Hematopoietic multipotent progenitor cell treated with erythropoietin and hydrocortisone succinate and interleukin-3 and kit ligand, for 8 days (in vitro differentiated cells): ENCODE results near the gene ADORA2B.
A peak's percentile ranks its signal among the peaks of the same experiment; 100 is the strongest.
"Not testable (repeated sequence)": the region's sequence is repeated elsewhere in the genome, so short reads cannot be mapped to it uniquely, and the experiment has no call there.

Source experiments
- DNase-seq: peaks from one replicate; pipeline ENCODE4 v3.0.0-alpha.2; 2015

Gene ADORA2B

DNA sequence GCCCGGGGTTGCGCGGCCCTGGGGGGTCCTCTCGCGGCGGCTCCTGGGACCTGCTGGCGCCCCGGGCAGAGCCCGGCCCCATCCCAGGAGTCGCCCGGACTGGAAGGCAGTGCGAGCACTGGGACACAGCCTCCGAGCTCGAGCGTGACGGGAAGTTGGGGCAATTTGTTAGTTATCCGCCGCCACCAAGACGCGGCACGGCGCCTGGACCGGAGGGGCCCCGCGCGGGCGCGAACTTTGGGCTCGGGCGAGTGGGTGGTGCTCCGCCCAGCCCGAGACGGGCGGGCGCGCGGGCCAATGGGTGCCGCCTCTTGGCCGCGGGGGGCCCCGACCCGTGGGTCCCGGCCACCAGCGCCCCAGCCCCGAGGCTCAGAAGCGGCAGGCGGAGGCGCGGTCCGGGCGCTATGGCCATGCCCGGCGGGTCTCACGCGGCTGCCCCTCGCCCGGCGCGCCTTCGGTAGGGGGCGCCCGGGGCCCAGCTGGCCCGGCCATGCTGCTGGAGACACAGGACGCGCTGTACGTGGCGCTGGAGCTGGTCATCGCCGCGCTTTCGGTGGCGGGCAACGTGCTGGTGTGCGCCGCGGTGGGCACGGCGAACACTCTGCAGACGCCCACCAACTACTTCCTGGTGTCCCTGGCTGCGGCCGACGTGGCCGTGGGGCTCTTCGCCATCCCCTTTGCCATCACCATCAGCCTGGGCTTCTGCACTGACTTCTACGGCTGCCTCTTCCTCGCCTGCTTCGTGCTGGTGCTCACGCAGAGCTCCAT, at the start of gene ADORA2B:
Gene ADORA2B, plus strand, starts transcription at position 372 of the 768 bp plus-strand sequence. Its CDS starts 119 bp downstream, at position 491.
- DNase-seq, result peak; percentile 77

DNA sequence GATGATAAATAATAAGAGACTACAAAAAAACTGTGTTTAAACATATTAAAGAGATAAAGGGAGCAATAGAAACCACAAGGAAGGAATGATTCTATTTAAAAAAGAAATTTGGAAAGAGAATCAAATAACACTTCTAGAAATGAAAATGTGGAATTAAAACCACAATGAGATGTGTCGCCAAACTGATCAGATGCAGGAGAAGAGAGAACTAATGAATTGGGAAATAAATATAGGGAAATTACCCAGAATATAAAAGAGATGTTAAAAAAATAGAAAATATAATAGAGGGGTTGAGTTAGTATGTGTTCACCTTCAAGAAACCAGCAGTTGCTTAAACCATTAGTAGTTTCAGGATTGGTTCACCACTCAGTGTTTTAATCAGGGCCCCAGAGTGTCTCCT, 48.7 kb upstream of the ADORA2B start:
- DNase-seq, result no peak

DNA sequence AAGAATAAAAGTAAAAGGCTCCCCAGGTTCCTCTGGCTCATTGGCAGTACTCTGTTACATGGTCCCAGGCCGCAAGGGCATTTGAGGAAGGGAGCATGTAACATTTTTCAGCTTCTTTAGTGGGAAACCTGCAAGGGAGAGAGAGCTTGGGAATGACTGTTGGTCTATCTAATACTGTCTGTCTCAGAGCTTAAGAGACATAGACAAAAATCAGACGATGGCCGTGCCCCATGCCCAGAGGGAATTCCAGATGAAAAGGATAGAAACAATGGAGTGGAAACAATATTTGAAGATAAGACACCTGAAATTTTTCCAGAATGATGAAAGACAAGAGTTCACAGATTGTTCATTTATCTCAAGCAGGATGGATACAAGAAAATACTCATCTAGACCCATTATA, 48.1 kb upstream of the ADORA2B start:
- DNase-seq, result no peak

DNA sequence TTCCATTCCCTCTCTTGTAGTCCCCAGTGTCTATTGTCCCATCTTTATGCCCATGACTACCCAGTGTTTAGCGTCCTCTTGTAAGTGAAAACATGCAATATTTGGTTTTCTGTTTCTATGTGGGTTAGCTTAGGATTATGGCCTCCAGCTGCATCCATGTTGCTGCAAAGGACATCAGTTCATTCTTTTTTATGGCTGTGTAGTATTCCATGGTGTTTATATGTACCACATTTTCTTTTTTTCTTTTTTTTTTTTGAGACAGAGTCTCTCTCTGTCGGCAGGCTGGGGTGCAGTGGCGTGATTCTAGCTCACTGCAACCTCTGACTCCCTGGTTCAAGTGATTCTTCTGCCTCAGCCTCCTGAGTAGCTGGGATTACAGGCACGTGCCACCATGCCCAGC, 45.3 kb upstream of the ADORA2B start:
- not testable (repeated sequence) for DNase-seq

DNA sequence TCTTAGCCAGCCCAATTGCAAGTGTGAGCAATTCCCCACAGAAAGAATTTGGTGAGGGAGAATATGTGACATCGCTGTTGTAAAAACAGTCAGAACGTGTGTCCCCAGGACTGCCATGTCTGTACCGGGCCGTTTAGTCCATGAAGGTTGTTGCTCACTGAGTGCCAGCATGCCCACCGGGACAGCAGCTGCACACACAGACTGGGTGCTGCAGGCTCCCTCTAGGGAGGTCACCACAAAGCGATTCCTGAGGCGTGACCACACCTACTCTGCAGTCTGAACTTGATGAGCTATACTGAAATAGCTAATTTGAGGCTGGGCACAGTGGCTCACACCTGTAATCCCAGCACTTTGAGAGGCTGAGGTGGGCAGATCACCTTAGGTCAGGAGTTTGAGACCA, 44.1 kb upstream of the ADORA2B start:
- DNase-seq, result no peak

DNA sequence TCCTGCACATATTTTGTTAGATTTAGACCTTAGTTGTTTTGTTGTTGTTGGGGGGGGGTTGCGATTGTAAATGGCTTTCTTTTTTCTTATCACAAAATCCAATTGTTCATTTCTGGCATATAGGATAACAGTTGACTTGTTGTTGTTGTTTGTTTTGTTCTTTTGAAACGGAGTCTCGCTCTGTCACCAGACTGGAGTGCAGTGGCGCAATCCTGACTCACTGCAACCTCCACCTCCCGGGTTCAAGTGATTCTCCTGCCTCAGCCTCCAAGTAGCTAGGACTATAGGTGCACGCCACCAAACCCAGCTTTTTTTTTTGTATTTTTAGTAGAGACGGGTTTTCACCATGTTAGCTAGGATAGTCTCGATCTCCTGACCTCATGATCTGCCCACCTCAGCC, 39.7 kb upstream of the ADORA2B start:
- DNase-seq, result not testable (repeated sequence)

DNA sequence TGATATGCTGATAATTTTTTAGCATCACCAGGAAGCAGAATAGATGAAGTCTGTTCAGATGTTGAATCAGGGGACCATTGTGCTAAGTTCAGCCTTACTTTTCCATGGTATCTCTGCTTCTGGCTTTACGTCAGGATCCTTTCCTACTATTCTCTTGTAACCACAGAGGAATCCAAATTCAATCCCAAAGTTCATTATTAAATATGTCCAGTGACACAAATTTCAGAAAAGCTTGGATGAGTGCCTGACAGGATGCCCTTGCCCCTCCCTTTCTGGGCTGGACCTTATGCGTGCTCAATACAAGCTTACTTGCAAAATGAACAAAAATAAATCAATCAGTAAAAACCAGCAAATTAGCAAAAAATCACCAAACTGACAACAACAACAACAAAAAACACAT, 37.6 kb upstream of the ADORA2B start:
- no peak for DNase-seq

DNA sequence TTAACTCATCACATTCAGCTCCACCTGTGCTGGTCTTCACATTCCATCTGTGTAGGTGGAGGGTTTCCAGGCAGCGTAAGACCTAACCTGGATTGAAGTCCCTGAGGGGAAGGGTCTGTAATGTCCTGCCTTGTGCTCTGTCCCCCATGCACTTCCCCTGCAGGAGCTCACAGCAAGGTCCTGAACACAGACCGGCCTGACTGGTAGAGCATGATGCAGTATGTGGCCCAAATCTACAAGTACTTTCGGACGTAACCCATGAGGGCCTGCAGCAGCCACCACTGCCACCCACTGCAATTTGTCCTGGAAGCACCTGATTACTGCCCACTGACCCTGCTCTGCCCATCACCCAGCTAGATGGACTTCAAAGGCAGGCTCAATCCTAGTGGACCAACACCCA, 36.6 kb upstream of the ADORA2B start:
- DNase-seq, result no peak

DNA sequence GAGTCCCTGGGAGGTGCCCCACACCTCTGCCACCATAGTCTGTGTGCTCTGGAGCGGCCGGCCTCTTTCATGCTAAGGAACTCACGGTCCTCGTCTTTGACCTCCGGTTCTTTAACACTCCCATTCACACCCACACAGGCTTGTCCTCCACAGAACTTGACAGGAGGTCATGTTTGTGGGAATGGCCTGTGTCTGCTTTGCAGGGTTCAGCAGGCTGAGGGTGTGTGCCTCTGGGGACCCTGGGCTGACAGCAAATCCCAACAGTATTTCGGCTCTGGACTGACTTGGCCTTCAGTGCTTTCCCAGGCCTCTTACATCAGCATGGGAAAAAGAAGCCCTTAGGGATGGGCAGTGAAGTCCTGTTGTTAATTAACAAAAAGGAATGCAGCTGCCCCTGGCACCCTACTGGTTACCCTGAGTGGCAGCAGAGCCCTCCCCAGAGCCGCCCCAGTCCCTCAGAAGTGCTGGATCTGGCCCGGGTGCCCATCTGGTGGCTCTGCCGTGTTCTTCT, 35.4 kb upstream of the ADORA2B start:
- DNase-seq, result no peak

DNA sequence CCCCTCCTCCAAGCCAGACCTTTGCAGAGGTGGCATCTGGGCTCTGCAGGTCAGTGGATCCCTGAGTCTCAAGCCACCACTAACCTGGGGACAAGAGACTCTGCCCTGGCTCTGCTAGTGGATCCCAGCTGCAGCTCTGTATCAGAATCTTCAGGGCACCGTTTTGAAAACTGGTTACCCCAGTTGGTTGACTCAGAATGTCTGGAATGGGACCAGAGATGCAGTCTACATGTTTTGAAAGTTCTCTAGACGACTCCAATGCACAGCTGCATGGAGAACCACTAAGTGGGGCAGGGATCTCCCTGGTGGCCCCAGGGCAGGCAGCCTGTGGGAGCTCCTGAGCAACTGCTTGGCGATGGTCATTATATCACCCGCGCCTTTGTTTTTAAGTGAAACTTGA, 34.1 kb upstream of the ADORA2B start:
- no peak for DNase-seq

DNA sequence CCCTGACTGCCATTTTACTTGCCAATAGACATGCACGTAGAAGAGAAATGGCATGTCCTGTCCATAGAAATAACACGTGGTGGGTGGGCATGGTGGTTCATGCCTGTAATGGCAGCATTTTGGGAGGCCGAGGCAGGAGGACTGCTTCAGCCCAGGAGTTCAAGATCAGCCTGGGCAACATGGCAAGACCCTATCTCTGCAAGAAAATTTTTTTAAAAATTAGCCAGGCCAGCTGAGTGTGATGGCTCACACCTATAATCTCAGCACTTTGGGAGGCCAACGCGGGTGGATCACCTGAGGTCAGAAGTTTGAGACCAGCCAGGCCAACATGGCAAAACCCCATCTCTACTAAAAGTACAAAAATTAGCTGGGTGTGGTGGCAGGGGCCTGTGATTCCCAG, 33.2 kb upstream of the ADORA2B start:
- not testable (repeated sequence) for DNase-seq

DNA sequence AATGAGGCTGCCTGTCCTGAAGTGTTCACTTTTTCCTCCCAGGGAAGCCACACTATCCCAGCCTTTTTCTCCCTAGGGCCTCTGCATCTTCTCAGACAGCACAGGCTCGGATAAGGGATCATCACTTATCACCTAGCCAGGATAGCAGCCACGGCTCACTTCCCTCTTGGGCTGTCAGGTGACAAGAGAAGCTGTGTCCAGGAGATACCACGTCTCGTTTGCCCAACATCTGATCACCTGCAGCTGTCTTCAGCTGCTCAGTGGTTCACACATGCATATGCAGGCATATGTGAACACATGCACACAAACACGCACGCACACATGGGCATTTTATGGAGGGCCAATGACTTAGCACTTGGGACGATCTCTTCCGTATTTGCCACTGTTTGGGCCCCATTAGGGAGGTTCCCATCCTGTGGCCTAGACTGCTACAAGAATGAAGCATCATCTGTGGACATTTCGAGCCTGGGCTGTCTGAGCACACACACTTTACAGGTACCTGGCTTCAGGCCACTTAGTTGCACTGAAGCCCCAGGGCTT, 32.4 kb upstream of the ADORA2B start:
- no peak for DNase-seq

DNA sequence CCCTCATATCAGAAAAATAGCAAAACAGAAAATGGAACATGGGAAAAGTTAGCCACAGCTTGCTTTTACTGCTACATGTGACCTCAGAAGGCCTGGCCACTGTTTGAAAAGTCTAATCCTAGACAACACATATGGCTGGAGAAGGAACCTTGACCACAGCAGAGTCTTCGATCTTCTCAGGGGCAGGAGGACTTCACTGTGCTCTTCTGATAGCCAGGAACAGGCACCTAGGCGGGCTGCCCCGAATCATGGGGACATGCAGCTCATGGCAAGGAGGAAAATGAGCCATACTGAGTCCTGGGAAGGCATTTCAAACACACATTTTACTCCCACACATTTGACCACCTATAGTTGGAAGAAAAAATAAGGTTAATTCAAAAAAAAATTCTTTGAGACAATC, 31.1 kb upstream of the ADORA2B start:
- DNase-seq, result no peak

DNA sequence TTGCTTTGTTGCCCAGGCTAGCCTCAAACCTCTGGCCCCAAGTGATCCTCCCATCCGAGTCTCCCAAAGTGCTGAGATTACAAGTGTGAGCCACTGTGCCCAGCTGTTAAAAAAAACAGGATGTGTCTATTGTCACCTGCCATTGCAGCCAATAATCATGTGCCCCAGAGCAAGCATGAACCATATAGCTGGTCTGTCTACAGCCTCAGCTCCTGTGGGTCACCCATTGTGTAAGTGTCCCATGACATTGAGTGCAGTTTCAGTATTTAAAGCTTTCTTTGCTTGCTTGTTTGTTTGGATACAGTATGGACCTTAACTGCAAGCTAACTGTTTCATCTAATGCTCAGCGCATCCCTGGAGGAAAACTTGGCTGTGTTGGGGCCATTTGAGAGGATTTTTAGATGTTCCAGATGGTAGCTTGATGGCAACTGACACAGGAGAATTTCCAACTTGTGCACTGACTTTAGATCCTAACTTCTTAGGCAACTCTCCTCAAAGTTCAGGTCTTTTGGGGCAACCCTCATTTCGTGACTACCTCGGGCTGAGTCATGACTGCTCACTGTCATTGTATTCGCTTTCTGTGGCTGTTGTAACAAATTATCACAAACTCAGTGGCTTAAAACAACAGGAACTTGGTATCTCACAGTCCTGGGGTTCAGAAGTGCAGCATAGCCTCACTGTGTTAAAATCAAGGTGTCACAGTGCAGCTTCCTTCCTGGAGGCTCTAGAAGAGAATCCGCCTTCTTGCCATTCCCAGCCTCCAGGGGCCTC, 30.3 kb upstream of the ADORA2B start:
- no peak for DNase-seq

DNA sequence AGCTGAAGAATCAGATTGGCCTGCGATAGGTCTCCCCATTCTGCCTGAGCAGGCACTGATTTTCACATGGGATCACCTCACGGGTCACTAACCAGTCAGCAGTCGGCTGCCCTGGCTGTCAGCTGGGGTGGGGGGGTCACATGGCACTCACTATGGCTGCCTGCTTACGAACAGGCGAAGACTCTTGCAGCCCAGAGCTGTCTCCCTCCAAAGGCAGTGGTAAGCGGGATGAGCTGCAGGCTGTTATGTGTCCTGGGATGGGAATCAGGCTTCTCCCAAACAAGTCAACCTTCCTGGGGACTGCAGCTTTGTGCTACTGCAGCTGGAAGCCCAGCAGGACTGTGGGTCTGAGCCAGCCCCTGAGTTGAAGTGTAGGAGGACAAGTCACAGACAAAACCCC, 29.0 kb upstream of the ADORA2B start:
- no peak for DNase-seq

DNA sequence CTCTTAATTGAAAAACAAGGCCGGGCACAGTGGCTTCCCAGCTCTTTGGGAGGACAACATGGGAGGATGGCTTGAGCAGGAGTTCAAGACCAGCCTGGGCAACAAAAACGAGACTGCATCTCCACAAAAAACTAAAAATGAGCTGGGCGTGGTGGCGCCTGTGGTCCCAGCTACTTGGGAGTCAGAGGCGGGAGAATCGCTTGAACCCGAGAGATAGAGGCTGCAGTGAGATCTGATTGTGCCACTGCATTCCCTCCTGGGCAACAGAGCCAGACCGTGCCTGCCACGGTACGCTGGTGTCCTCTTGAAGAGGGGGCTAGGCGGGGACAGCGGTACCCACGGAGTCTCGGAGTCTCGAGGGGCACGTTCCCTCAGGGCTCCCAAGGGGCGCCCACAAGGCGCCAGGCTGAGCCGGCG, 27.9 kb upstream of the ADORA2B start:
- no peak for DNase-seq

DNA sequence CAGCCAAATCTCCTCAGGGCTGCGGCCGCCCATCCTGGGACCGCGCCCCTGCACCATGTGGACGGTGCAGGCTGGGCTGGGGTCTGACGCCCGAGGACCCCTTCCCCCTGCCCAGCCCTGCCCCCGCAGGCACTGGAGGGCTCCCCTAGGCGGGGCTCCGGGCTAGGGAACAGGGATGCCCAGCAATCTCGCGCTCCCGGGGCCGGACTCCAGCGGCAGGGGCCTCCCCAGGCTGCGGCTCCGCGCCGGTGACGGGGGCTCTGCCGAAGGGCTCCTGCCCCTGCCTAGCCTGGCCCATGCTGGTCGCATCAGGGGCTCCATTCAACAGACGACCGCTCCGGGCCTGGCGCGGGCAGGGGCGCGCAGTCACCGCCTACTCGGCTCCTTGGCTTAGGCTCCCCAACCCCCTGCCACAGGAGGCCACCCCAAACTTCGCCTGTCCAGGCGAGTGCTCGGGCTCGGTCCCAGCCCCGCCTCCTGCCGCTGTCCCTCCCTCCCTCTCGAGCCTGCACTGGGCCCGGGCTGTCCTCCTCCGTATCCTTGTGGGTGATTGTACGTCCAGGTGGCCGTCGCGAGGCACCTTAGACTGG, 27.4 kb upstream of the ADORA2B start:
- DNase-seq, result no peak

DNA sequence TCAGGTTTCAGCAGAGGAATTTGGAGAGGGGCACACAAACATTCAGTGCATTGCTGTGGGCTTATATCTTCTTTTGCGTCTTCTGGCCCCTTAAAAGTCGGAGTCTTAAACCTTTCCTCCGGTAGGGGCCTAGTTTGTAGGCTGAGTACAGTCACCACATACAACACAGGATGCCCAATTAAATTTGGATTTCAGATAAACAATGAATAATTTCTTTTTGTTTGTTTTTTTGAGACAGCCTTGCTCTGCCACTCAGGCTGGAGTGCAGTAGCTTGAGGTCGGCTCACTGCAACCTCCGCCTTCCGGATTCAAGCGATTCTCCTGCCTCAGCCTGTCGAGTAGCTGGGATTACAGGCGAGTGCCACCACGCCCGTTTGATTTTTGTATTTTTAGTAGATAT, 26.7 kb upstream of the ADORA2B start:
- DNase-seq, result no peak

DNA sequence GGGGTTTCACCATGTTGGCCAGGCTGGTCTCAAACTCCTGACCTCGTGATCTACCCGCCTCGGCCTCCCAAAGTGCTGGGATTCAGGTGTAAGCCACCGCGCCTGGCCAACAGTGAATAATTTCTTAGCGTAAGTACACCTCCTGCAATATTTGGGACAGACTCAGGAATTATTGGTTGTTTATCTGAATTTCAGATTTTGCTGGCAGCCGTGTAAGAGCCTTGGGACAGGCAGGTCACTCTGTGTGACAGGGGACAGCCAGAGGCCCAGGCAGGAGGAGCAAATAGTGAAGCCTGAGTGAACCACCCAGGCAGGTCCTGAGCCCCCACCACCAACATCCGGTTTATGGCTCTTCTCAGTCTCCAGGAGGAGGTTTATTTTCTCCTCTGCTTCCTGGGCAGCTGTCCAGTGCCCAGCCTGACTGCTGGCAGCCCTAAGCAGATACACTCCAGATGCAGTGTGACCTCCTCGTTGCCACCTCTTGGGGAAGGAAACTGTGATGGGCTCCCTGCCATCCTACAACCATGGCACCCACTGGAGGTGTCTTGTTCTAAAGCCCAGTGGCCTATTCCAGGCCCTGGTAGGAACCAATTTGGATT, 26.2 kb upstream of the ADORA2B start:
- DNase-seq, result no peak

DNA sequence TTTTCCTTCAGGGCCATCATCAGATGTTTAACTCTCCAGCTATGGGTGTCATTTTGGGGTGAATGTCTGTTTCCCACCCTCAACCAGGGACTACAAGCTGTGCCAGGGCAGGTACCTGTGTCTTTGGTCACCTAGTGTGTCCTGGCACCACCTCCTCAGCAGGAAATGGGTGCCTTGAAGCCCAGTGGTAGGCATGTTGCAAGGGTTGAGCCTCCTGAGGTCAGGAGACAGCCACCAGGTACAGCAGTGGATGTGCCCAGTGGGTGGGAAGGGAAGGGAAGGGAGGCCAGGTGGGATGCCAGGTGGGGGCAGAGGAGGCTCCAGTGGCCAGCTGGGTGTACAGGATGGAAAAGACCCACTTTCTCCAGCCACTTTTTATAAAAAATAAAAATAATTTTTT, 25.5 kb upstream of the ADORA2B start:
- no peak for DNase-seq

DNA sequence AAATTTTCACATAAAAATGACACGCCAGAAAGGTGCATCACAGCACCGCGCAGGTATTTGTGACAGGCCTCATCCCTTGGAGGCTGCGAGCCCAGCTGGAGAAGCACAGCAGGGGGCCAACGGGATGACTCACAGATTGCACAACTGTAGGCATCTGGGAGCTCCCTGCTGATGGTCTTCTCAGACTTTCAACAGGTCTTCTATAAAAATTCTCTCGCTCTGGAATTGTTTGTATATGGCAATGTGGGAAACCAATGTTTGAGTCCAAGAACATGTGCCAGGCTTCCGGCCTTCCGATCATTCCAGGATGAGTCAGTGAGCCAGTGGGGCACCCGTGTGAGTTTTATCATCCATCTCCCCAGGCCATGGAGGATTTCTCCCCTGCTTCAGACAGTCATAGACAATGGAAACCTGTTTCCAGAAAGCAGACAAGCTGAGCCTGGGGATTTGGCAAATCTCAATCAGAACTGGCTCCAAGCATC, 24.1 kb upstream of the ADORA2B start:
- no peak for DNase-seq

DNA sequence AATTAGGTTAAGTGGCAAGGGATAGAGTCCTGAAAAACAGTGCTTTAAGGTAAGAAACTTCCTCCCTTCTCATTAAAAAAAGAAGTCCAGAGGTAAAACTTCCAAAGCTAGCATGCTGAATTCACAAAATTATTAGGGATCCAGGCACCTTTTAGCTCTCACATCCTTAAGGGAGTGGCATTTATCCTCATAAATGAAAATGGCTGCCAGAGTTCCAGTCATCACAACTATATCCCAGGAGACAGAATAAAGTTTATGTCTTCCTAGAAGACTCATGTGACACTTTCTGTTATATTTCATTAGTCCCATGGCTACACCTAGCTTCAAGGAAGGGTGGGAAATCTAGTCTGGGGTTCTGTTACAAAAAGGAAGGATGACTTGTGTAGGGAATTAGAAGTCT, 23.3 kb upstream of the ADORA2B start:
- DNase-seq, result no peak

DNA sequence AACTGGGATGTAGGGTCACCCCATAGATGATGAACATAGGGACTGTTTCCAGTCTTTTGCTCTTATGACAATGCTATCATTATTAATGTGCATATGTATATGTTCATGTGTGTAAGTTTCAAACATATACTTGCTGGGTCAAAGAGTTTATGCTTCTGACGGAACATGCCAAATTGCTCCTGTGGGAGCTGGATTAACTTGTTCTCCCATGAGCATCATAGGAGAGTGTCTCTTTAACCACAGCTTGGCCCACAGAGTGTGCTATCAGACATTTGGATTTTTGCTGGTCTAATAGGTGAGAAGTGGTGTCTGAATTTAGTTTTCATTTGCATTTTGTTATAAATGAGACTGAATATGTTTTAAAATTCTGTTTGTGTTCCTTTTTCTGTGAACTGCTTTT, 22.3 kb upstream of the ADORA2B start:
- no peak for DNase-seq
